ENCODE data around the gene MANBA. TPM values are rescaled to one million over a fixed set of nuclear protein-coding genes. Genes with fewer than 3 reads are reported as not detected.

MANBA gene
- total RNA-seq, 6 experiments from 2014 or later, result 31.2 to 57.9 (median 36.0) TPM

DNA sequence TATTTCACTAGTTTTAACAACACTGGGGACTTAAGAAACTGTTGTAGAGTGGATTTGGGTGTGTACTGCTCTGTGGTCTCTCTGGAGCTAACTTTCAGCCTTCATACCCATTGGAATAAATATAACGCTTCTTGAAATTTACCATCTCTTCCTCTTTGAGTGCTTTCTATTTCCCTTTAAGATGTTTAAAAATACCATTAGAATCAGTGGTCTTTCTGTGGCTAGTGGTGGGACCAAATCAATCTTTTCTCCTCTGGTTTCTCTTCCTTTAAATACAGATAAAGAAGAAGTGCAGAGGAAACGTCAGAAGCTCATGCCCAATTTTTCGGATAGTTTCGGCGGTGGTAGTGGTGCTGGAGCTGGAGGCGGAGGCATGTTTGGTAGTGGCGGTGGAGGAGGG is 167.6 kb downstream of the MANBA start:
- TF ChIP-seq, protein P1, sequence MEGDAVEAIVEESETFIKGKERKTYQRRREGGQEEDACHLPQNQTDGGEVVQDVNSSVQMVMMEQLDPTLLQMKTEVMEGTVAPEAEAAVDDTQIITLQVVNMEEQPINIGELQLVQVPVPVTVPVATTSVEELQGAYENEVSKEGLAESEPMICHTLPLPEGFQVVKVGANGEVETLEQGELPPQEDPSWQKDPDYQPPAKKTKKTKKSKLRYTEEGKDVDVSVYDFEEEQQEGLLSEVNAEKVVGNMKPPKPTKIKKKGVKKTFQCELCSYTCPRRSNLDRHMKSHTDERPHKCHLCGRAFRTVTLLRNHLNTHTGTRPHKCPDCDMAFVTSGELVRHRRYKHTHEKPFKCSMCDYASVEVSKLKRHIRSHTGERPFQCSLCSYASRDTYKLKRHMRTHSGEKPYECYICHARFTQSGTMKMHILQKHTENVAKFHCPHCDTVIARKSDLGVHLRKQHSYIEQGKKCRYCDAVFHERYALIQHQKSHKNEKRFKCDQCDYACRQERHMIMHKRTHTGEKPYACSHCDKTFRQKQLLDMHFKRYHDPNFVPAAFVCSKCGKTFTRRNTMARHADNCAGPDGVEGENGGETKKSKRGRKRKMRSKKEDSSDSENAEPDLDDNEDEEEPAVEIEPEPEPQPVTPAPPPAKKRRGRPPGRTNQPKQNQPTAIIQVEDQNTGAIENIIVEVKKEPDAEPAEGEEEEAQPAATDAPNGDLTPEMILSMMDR (IDR thresholded peaks at IDR 0.05), result no peak
- Mint-ChIP-seq H3K9me3 (no peaks in the 10 kb centered on the region), H3K27ac (no peak overlapping the region), H3K27me3 (ENCODE audit: insufficient read depth) (no peaks in the 10 kb centered on the region), H3K36me3 (ENCODE audit: low read depth) (peaks cover 47% of the 10 kb centered on the region), H3K4me3 (no peak overlapping the region), H3K4me1 (ENCODE audit: low read depth) (peaks cover 16% of the 10 kb centered on the region)
- no peak for DNase-seq

DNA sequence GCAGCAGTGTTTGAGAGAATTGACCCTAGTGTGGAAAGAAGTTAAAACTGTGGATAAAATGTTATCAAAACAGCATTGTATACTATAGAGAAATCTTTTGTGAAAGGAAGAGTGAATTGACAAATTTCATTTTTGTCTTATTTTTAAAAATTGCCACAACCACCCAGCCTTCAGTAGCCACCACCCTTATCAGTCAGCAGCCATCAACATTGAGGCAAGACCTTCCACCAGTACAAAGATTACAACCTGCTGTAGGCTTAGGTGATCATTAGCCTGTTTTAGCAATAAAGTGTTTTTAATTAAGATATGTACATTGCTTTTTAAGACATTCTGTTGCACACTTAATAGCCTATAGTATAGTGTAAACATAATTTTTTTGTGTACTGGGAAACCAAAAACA is 168.5 kb downstream of the MANBA start:
- TF ChIP-seq, protein P1 (IDR thresholded peaks at IDR 0.05), result no peak
- Mint-ChIP-seq H3K27me3 (ENCODE audit: insufficient read depth) (no peaks in the 10 kb centered on the region), H3K36me3 (ENCODE audit: low read depth) (peaks cover 43% of the 10 kb centered on the region), H3K4me1 (ENCODE audit: low read depth) (peaks cover 8% of the 10 kb centered on the region), H3K9me3 (no peaks in the 10 kb centered on the region), H3K4me3 (no peak overlapping the region), H3K27ac (no peak overlapping the region)
- no peak for DNase-seq

DNA sequence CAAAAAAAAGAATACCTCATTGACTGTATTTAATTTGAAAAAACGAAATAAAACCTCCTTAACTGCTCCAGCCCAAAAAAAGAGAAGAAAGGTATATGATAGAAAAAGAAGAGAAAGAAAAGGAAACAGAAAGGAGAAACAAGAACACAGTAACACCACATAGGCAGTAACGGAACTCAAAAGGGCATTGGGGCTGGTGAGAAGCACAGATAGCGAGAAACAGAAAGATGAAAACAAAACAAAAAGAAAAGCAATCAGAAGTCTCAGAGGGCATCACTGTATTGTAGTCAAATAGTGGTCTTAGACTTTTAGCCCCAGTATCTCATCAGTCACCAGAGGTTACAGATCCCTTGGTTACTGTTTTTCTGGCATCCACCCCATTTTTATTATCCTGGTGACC is 171.0 kb downstream of the MANBA start:
- TF ChIP-seq, protein P1 (IDR thresholded peaks at IDR 0.05), result no peak
- H3K4me1 Mint-ChIP-seq (ENCODE audit: low read depth), result peaks cover 20% of the 10 kb centered on the region
- no peak for DNase-seq
- H3K4me3 Mint-ChIP-seq, result no peak overlapping the region
- H3K9me3 Mint-ChIP-seq, result no peaks in the 10 kb centered on the region
- no peak overlapping the region for H3K27ac Mint-ChIP-seq
- no peaks in the 10 kb centered on the region for H3K27me3 Mint-ChIP-seq (ENCODE audit: insufficient read depth)
- H3K36me3 Mint-ChIP-seq (ENCODE audit: low read depth), result peaks cover 29% of the 10 kb centered on the region

DNA sequence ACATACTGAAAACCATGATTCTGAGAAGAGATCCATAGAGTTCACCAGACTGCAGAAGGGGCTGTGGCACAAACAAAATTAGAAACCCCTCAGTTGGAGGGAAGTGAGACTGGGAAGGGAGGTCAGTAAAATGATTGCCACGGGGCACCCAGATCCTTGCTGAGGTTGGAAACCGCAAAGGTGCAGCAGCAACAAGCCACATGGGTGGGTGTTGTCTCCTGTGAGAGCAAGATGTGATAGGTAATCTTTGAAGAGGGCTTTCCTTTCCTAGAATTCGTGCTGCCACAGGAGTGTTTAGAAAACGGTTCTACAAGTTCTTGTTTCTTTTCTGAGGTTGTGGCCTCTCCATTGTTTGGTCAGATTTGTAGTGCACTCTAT is 174.1 kb downstream of the MANBA start:
- no peak for DNase-seq
- H3K9me3 Mint-ChIP-seq, result no peaks in the 10 kb centered on the region
- no peaks in the 10 kb centered on the region for H3K27me3 Mint-ChIP-seq (ENCODE audit: insufficient read depth)
- H3K36me3 Mint-ChIP-seq (ENCODE audit: low read depth), result peaks cover 31% of the 10 kb centered on the region
- TF ChIP-seq, protein P1 (IDR thresholded peaks at IDR 0.05), result no peak
- H3K4me3 Mint-ChIP-seq, result no peak overlapping the region
- H3K4me1 Mint-ChIP-seq (ENCODE audit: low read depth), result peaks cover 14% of the 10 kb centered on the region
- H3K27ac Mint-ChIP-seq, result no peak overlapping the region

DNA sequence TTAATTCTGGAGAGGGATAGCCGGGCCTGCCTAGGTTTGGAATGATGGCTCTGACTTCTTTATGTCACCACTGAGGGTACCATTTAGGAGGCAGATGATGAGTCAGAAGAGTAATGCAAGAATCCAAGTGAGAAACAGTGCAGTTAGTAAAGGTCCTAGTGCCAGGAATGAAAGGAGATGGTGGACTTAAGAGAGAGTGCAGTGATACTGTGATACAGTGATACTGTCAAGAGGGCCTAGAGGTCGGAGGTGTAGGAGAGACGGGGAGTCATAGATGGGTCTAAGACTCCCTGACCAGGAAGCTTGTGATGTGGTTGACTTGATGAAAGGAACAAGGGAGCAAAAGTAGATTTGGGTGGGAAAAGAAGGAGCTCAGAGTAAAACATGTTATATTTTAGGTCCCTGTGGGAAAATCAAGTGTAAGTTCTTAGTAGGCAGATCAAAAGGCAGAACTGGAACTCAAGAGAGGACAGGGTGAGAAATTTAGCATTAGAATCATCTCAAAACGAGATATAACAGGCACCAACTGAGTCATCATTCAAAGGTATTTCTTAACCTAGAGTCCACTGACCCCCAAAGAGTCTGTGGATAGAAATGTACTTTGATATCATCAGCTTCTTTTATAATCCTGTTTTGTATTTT is 174.6 kb downstream of the MANBA start:
- TF ChIP-seq, protein P1 (IDR thresholded peaks at IDR 0.05), result no peak
- Mint-ChIP-seq H3K27me3 (ENCODE audit: insufficient read depth) (no peaks in the 10 kb centered on the region), H3K27ac (no peak overlapping the region), H3K36me3 (ENCODE audit: low read depth) (peaks cover 26% of the 10 kb centered on the region), H3K9me3 (no peaks in the 10 kb centered on the region), H3K4me1 (ENCODE audit: low read depth) (peaks cover 14% of the 10 kb centered on the region), H3K4me3 (no peak overlapping the region)
- DNase-seq, result no peak

Measured in HFFc6 (cell line).